ENCODE measurements around the gene ERVH48-1.
"Not testable (repeated sequence)": the region's sequence is repeated elsewhere in the genome, so short reads cannot be mapped to it uniquely, and the experiment has no call there.

DNA sequence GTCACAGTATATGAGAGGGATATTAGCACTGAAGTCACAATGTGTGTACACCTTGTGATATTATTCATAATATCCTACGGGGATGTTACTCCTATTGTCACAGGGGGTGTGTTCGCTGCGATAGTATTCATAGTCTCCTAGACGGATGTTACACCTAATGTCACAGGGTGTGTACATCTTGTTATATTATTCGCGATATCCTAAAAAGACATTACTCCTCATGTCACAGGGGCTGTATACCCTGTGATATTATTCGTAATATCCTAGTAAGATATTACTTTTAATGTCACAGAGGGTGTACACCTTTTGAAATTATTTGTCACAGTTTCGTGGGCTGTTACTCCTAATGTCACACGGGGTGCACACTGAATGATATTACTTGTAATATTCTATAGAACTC lies 25.8 kb upstream of the ERVH48-1 start:
- TF ChIP-seq ZNF777 (tag by site-specific recombination; IDR thresholded peaks at IDR 0.05; ENCODE audit: borderline replicate concordance); ZFHX2 (tag by site-specific recombination; conservative IDR thresholded peaks at IDR 0.05); ZNF10 (tag by site-specific recombination; IDR thresholded peaks at IDR 0.05); ZFP37 (tag by site-specific recombination; IDR thresholded peaks at IDR 0.05); SCRT2 (tag by site-specific recombination; IDR thresholded peaks at IDR 0.05); SETDB1 (IDR thresholded peaks at IDR 0.05; ENCODE audit: insufficient read length, low read length); ZNF335 (tag by site-specific recombination; conservative IDR thresholded peaks at IDR 0.05): not testable (repeated sequence)

Measured in HEK293 (cell line).